BE2C (cell line): Measurements from ENCODE around the gene VWA5B1.
"Not testable (repeated sequence)": the region's sequence is repeated elsewhere in the genome, so short reads cannot be mapped to it uniquely, and the experiment has no call there.

ENCODE experiments used
- DNase-seq: peaks from one replicate; pipeline ENCODE4 v3.0.0-alpha.2; 2020
- H3K27me3 ChIP-seq: fragments of 250-450 bp; sonication (Bioruptor Pico); 2 replicates; pipeline ENCODE4 v1.5.1; 2020; ENCODE audit warnings: mild to moderate bottlenecking
- H3K36me3 ChIP-seq: fragments of 250-450 bp; sonication (Bioruptor Pico); 2 replicates; pipeline ENCODE4 v1.5.1; 2020; ENCODE audit warnings: mild to moderate bottlenecking
- H3K4me1 ChIP-seq: fragments of 250-450 bp; sonication (Bioruptor Pico); 2 replicates; pipeline ENCODE4 v1.5.1; 2020
- H3K4me3 ChIP-seq: 2 replicates; pipeline ENCODE4 v1.5.1; 2011; ENCODE audit warnings: low read depth, low read length
- H3K9me3 ChIP-seq: fragments of 250-450 bp; sonication (Bioruptor Pico); 2 replicates; pipeline ENCODE4 v1.5.1; 2020
- CTCF ChIP-seq: IDR thresholded peaks from 2 replicates; pipeline ENCODE4 v1.5.1; 2012; ENCODE audit warnings: mild to moderate bottlenecking, low read depth, low read length

Gene VWA5B1

GRCh38 chr1:20284046-20284445, 6.6 kb upstream of the VWA5B1 start:
- Histone ChIP-seq H3K36me3 (no peaks in the 10 kb centered on the region), H3K27me3 (no peaks in the 10 kb centered on the region), H3K4me3 (no peak overlapping the region), H3K9me3 (no peaks in the 10 kb centered on the region), H3K4me1 (no peaks in the 10 kb centered on the region; the same call in 1 of the 2 replicates)
- TF ChIP-seq CTCF, result no peak
- no peak for DNase-seq

DNA sequence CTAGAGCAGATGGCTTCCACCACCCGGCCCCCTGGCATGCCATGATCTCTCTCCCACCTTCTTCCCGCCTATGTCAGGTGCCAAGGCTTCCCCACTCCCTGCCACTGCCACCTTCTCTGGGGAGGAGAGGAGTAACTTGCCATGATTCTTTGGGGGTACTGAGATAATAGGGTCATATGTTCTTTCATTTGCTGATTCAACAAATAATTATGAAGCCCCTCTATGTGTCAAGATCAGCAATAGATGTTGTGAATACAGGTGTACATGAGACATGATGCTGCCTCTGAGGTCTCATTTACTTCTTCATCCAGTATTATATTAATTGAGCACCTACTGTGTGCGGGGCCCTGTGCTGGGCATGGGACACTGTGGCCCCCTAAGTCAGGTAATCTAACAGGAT, 6.0 kb upstream of the VWA5B1 start:
- H3K36me3 ChIP-seq, result no peaks in the 10 kb centered on the region
- H3K27me3 ChIP-seq, result no peaks in the 10 kb centered on the region
- no peaks in the 10 kb centered on the region; the same call in 1 of the 2 replicates for H3K4me1 ChIP-seq
- no peak for TF ChIP-seq CTCF
- DNase-seq, result no peak
- H3K4me3 ChIP-seq, result no peak overlapping the region
- H3K9me3 ChIP-seq, result no peaks in the 10 kb centered on the region

- H3K4me1 ChIP-seq, result peaks cover 4% of the 10 kb centered on the region
- H3K9me3 ChIP-seq, result no peaks in the 10 kb centered on the region
- no peak for DNase-seq
- H3K36me3 ChIP-seq, result no peaks in the 10 kb centered on the region
- TF ChIP-seq CTCF, result no peak
- H3K27me3 ChIP-seq, result no peaks in the 10 kb centered on the region
- no peak overlapping the region for H3K4me3 ChIP-seq
These were observed 5.2 kb upstream of the VWA5B1 start for GRCh38 chr1:20285510-20285909.

GRCh38 chr1:20287696-20288095, 3.0 kb upstream of the VWA5B1 start:
- H3K9me3 ChIP-seq, H3K4me3 ChIP-seq, H3K27me3 ChIP-seq, DNase-seq, H3K4me1 ChIP-seq, H3K36me3 ChIP-seq: not testable (repeated sequence)

- Histone ChIP-seq H3K4me3 (no peak overlapping the region), H3K27me3 (no peaks in the 10 kb centered on the region), H3K36me3 (no peaks in the 10 kb centered on the region), H3K4me1 (peaks cover 7% of the 10 kb centered on the region), H3K9me3 (no peaks in the 10 kb centered on the region)
- no peak for TF ChIP-seq CTCF
- no peak for DNase-seq
These were observed 990 bp downstream of the VWA5B1 start for GRCh38 chr1:20291645-20292084.

DNA sequence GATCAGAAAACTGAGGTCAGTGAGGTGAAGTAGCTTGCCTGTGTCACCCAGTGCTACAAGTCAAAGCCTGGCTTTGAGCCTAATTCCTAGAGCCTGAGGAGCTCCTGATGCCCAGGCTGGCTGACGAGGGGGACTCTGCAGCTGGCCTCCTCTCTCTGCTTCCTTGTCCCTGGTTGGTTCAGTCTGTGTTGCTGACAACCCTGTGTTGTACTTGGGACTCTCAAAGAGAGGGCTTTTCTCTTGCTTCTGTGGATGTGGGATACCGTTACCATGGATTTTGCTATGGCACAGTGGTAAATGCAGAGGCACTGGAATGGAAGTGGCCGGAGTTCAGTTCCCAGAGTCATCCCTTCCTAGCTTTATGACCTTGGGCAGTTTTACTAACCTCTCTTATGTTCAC, 8.0 kb downstream of the VWA5B1 start:
- Histone ChIP-seq H3K4me3 (no peak overlapping the region), H3K27me3 (no peaks in the 10 kb centered on the region), H3K9me3 (no peaks in the 10 kb centered on the region), H3K36me3 (no peaks in the 10 kb centered on the region), H3K4me1 (no peaks in the 10 kb centered on the region)
- no peak for TF ChIP-seq CTCF
- no peak for DNase-seq
